COLO668 (cell line): ENCODE data around the gene MCTP1.

Source experiments
- DNase-seq: peaks from one replicate; lab custom pipeline; 2025; ENCODE audit not compliant: unreplicated experiment; lab: John Stamatoyannopoulos, UW

MCTP1 gene

DNA sequence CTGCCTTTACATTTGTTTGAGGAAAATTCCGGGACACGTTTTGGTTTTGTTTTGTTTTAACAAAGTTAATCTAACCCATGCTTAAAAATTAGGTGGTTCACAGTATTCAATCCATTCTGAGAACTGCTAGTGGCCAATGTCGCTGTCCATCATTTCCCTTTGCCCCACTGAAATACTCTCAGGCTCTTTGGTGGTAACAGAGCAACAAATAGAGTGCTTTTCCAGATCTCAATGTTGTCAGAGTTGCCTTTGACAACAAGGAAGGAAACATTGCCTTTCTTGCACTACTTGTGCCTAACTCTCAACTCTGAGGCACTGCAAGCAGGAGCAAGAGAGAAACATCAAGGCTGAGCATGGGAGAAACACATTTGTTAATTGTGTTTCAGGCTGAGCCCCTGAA, 154.0 kb downstream of the MCTP1 start:
- DNase-seq, result no peak

DNA sequence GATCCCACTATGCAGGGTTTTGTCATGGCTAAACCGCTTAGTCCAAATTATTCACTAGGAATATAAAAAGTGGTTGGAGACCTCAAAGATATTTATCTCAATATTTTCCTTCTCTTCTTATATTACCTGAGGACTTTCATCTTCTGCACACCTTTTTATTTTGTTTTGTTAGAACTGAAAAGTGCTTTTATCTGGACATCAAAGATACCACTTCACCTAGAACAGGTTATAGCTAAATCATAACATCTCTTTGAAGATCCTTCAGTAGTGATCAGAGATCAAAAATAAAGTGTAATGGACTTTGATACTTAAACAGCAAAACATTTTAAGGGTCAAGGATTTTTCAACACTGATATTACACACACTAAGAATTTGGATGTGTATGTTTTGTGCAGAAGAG, 160.2 kb downstream of the MCTP1 start:
- DNase-seq, result no peak

DNA sequence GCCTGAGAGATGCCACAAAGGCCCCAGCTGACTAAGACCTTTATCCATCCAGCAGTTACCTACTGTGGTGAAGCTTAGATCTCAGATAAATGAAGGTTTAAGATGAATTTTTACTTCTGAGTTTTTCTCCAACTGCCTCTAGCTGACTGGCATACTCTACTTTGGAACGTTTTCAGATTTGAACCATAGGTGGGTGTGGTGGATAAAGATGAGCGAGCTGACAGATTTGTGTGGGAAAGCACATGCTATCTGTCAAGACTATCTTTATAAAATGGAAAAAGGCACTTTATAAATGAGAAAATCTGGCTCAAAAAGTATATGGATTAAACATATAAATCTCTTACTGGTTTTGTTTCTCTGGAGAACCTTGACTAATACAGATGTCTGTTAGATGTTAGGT, 160.8 kb downstream of the MCTP1 start:
- DNase-seq, result no peak

DNA sequence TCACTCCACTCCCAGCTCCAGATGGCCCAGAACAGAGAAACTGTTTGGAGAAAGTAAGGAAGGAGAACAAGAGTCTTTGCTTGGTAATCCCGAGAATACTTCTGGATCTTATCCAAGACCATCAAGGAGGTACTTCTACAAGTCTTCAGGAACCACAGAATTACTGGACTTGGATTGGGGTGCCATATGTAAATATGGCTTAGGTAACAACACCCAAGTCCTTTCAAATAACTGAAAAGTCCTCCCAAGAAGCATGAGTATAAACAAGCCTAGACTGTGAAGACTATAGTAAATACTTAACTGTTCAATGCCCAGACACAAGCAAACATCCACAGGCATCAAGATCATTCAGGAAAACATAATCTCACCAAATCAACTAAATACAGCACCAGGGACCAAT, 170.0 kb downstream of the MCTP1 start:
- DNase-seq, result no peak

DNA sequence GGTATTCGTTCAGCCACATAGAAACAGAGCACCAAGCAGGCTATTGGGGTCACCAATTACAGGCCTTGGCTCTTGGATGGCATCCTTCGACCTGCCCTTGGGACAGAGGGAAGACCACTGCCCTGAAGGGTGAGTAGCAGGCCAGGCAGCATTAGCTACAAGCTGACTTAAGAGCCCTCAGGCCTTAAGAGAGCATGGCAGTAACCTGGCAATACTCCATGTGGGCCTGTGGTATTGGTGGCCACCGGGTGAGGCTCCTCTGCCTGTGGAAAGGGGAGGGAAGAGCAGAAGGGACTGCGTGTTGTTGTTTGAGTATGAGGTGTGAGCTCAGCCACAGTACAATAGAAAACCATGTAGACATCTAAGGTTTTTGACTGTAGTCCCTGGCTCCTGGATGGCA, 170.6 kb downstream of the MCTP1 start:
- no peak for DNase-seq

DNA sequence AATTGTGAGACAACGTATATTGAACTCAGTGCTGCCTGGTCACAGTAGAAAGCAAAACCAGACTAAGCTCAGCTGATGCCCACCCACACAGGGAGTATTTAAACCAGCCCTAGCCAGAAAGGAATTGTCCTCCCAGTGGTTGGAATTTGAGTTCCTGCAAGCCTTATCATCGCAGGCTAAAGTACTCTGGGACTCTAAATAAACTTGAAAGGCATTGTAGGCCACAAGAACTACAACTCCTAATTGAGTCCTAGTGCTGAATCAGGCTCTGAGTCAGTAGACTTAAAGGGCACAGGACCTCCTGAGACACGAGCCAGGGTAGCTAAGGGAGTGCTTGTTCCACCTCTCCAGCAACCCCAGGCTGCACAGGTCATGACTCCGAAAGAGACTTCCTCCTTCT, 171.4 kb downstream of the MCTP1 start:
- no peak for DNase-seq

DNA sequence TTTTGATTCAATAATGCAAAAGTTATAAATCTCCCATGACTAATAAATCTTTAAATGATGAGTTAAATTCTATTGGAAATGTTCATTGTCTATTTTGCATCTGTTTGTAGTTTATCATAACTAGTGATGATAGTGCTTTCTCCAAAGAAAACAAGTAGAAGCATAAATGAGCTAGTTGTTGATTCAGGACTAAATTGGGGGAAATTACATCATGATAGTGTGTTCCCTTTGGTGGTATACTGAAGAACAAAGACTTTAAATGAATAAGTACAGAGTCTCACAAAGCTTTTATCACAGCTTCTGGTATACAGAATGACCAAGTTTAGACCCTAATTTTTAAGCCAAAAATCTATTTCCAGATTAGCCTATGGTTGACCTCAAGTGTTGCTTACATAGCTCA, 173.8 kb downstream of the MCTP1 start:
- no peak for DNase-seq

DNA sequence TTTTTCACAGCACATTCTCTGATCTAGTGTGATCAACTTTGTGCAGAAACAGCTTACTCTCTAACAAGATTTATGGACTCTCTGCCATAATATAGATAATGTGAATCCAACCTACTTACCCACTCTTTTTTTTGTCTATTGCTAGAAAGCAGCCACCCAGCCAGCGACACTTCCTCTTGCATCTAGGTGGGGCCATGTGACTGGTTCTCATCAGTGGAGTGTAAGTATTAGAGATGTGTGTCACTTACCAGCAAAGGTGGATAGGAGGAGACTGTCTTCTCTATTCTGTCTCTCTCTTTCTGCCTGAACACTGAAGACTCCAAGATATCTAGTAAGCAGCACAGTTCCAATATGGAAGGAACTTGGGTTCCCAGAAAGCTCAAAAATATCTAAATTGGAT, 174.8 kb downstream of the MCTP1 start:
- no peak for DNase-seq

DNA sequence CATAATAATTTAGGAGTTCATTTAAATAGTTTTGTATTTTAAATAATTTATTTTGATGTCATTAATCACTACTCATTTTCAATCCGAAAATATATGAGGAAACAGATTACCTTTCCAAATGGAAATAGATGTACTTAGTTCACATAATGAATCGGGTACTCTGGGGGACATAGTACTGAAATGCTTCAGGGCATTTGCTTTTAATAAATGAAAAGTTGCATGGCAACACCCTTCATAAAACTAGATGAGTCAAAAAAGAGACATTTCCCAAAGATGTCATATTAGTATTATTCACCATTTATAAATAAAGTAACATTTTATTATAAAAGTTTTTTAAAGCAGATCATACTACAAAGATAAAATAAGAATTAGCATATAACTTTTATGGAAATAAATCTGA, 177.8 kb downstream of the MCTP1 start:
- DNase-seq, result no peak

DNA sequence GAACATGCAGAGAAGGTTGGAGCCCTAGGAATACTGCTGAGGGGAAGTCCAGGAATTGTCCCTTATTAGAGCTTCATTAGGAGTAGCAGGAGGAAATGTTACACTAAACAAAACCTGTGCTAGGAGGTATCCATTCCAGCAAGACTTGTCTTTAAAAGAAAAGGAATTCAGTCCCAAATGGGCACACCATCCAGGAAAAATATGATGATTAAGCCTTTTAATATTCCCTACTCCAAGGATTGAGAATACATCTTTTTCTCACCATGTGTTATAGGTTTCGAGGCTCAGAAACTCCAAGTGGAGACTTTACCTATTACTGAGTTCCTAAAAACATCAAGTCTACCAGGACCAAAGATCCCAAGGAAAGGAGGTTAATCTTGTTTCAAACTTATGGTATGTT, 179.3 kb downstream of the MCTP1 start:
- no peak for DNase-seq

DNA sequence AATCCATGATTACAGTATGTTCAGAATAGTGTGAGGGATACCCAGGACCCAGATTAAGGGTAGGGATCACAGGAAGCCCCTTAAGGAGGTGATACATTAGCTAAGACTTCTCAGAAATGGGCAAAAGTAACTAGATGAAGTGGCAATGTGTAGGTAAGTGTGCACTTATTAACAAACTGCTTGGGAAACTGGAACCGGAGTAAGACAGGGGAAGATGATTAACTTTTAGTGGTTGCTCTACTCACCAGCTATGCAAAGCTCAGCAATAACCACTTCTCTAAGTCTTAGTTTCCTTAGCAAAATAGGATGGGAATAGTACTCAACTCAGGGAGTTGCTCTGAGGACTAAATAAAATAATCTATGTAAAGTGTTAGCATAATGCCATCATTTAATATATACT, 182.2 kb downstream of the MCTP1 start:
- DNase-seq, result no peak

DNA sequence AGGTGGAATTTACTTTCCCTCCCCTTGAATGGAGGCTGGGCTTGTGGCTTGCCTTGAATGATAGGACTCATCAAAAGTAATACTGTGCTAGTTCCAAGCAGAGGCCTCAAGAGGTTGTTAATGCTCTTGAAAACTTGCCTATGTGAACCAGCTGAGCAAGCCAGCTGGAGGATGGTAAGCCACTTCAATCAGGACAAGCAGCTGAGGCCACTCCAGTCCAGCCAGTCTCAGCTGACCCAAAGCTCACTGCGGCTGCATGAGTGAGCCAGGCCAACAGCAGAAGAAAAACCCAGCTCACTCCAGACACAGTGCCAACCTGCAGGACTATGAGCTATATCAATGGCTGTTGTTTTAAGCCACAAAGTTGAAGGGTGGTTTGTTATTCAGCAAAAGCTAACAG, 182.8 kb downstream of the MCTP1 start:
- DNase-seq, result peak; percentile 19

DNA sequence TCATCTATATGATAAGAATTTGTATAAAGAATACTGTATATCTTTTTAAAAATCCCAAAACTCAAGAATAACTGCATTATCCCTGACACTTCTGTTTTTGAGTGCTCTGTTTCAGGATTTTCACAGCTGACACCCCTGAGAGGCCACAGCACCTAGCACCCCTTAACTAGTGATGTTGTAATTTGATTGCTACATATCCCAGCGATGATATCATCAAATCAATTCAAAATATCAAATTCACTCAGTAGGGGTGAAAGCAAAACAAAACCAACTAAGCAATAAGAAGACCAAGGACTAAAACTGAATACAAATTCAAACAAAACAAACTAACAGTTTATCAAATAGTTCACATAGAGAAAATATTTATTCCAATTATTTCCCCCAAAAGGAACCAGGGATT, 184.3 kb downstream of the MCTP1 start:
- DNase-seq, result no peak

DNA sequence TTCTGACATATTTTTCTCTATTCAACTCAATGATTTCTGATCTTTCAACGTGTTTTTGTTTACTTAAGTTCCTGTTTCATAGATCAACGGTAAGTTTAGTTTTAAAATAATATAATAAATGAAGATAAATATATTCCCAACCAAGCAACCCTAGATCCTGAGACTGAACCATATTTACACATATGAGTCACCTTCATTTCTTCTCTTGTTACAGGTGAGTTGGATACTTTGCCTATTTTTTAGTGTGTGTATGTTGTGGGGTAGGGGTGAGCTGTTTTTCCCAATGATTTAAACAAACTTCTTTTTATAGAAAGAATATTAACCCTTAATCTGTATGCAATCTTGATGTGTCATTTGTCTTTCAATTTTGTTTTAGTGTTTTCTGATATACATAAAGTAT, 186.9 kb downstream of the MCTP1 start:
- DNase-seq, result no peak

DNA sequence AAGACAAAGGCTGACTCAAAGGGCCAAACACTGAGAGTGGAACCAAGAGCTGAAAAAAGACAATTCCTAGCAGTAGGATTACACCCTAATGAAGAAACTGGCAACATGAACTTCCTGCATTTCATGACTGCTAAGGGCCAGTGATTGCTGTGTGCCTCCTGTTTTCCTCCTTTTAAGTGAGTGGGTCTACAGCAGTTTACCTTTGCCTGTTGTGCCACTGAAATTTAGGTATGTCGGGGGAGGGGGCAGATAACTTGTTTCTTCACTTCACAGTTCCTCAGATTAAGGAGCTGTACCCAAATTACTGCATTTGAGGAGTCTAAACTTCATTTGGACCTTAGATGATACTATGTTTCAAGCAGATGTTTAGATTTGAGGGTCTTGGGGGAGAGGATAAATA, 191.7 kb downstream of the MCTP1 start:
- no peak for DNase-seq

DNA sequence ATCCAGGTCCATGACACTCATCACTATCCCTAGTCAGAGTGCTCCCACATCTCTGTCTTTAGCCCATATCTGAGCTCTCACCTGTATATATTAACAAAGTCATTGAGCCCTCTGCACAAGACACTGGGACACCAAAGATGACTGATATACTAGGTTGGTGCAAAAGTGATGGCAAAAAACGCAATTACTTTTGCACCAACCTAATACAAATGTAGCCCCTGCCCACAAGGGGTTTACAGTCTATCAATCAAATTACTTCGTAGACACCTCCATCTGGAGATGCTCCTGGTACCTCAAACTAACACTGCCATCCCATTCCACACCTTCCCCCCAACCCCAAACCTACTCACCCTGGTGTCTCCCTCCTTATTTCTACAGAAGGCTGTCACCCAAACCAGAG, 194.1 kb downstream of the MCTP1 start:
- no peak for DNase-seq

DNA sequence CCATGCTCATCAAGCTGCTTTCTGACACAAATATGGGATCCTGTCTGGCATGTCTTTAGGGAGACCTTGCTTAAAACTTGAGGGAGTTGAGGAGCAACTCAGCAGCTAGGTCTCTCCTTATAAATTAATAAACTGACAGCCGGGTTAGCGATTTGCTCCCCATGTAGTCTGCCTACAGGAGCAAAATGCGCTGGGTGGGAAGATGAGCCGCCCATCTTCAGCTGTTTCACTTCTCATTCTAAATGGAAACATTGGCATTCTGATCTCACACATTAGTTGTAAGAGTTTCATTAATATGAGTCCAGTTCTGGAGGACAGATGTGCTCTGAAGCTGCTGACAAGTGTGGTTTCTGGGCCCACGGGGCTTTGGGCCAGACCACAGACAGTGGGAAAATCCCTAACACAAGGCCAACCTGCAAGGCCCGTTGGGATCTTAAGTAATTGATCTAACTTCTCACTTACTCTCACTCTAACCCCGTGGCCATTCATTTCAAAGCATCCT, 197.0 kb downstream of the MCTP1 start:
- no peak for DNase-seq

DNA sequence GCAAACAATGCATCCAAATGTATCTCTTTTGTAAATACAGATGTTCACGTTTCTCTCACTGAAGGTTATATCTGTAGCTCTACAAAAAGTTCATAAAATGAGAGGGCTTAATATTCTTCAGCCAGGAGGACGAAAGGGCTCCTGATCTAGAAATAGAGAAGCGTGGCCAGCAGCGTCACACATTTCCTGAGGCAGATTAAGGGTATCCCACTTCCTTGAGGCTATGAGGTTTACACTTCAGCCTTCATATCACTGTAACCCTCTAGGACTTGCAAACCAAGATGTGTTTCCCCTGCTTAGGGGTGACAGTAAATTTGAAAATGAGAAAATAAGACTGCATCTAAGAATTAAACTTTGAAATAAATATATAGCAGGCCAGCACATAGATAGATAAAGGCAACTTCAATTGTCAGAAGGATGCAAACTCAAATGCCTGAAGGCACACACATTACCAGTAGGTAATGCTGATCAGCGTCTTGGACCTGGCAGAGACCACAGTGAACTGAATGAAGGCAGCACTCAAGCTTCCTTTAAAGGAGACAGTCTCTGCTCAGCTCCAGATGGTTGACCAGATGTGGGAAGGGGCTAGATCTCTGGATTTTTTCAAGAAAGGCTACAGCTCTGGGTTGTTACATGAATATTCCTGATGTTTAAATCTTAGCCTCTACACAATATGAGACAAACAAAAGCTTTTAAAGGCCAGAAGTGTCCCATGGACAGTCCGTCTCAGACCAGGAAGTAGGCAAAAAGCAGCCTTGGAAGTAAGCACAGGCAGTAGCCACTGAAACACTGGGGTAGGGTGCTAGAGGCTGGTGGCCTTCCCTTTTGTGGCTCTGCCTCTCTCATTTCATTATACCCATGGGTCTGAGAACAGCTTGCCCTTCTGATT, 197.7 kb downstream of the MCTP1 start:
- DNase-seq, result no peak

DNA sequence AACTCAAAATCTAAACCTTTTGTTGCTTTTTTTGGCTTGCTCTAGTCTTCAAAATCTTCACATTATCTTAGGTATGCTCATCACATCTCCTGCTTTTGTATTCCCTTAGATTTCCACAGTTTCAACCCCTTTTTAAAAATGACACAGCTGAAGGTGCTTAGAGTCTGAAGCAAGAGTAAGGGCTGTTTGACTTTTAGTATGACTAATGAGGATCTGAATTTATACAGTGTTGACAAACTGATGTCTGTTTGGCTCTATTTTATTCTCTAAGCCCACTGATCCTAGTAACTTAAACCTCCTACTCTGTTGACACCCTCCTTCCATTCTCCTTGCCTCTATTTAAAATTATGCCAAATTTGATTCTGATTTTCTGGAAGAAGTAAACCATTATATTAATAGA, 200.1 kb downstream of the MCTP1 start:
- no peak for DNase-seq

DNA sequence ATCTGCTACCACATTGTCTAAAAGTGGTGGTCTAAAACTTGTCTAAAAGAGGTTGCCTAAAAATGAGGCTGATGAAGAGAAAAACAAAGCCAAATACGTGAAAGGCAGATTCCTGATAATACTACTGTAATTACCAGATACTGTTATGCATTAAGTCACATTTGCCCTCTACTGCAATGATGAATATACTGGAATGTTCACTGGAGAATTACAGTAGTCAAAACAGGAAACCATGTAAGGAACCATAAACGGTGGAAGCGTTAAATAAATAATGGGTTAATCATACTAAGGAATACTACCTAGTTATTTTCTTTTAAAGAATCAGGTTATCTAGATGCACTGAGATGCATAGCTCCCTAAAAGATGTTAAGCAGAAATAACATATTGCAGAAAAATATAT, 201.3 kb downstream of the MCTP1 start:
- DNase-seq, result no peak

DNA sequence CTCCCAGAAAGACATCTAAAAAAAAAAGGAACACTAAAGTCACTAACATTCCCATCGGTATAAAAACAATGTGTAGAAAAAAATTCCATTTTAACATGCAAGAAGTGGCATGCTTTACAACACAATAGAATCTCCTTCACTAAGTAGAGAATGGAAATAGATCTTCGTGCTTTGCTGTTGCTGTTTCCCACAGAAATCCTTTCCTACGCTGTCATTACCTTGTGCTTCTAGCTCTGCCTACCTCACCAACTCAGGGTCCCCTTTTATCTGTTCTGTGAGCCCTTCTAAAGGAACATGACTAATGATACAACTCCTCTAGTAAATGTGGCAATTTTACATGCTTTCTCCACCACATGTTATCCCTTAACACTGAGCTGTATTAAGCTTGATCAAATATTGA, 202.9 kb downstream of the MCTP1 start:
- DNase-seq, result no peak

DNA sequence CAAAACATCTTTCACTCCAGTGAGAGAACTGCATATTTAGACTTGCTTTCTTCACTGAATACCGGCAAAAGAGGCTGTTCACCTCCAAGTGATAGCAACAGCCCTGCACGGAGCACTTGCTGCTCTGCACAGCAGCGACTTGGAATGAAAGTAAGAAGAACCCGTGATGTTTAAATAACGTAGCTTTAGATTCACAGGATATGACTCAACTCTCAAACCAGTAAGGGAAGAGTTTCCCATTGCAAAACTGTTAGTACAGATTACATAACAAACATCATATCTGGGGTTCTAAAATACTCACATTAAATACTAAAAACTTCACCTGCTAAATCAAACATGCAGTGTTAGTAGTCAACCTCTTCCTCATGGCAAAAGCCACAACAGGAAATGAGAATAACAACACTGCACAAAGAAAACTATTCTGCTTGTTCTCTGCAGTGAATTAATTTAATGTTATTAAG, 203.4 kb downstream of the MCTP1 start:
- peak; percentile 10 for DNase-seq

DNA sequence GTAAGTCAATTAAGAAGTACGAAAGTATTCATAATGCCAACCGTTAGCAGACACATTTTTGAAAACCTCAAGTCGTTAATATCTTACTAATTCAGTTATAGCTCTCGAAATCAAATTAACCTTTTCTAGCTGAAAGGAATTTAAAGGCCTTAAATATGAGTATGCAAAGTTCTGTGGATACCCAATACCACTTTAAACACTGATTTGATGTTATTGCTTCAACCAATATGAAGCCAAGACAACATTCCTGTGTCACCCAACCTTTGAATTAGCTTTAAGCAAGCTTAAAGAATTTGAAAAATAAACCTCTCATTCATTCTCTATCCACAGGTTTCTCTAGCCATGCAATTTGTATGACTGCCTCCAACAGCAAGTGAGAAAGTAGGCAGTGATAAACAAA, 204.5 kb downstream of the MCTP1 start:
- no peak for DNase-seq
